HL-60 (cell line): Measurements from ENCODE around the gene SH2B3.
A peak's percentile ranks its signal among the peaks of the same experiment; 100 is the strongest.

Source experiments
- DNase-seq, 2 experiments: peaks; one replicate each; pipeline ENCODE4 v3.0.0-alpha.2; 2010 to 2020; ENCODE audit warnings: low read depth in 1 of 2, low spot score in 1 of 2
- H3K27ac ChIP-seq: fragments of 250-450 bp; sonication (Bioruptor Pico); replicated peaks from 2 replicates; pipeline ENCODE4 v1.5.1; 2020; ENCODE audit warnings: mild to moderate bottlenecking, moderate library complexity
- H3K27me3 ChIP-seq: fragments of 250-450 bp; sonication (Bioruptor Pico); 2 replicates; pipeline ENCODE4 v1.5.1; 2021; ENCODE audit warnings: mild to moderate bottlenecking, moderate library complexity; ENCODE audit not compliant: insufficient read depth, poor library complexity, severe bottlenecking
- H3K4me3 ChIP-seq: replicated peaks from 2 replicates; pipeline ENCODE4 v1.5.1; 2011; ENCODE audit warnings: mild to moderate bottlenecking, control low read depth, low read length; ENCODE audit not compliant: insufficient read depth
- CTCF ChIP-seq: IDR thresholded peaks from one replicate; pipeline ENCODE4 v1.5.1; 2011; ENCODE audit warnings: low read length, control low read depth, inconsistent platforms; ENCODE audit not compliant: insufficient read depth
- GABPA ChIP-seq: IDR thresholded peaks from 2 replicates; pipeline ENCODE4 v1.6.1; 2012; ENCODE audit warnings: low read depth
- POLR2AphosphoS5 ChIP-seq: IDR thresholded peaks from 2 replicates; pipeline ENCODE4 v1.6.1; 2012; ENCODE audit warnings: low read depth
- REST ChIP-seq: IDR thresholded peaks from 2 replicates; pipeline ENCODE4 v1.6.1; 2012; ENCODE audit warnings: low read depth; ENCODE audit not compliant: insufficient replicate concordance
- SPI1 ChIP-seq: IDR thresholded peaks from 2 replicates; pipeline ENCODE4 v1.6.1; 2012; ENCODE audit warnings: low read depth, mild to moderate bottlenecking, borderline replicate concordance

SH2B3 gene

GRCh38 chr12:111451649-111452129 lies 46.0 kb downstream of the SH2B3 start:
- Histone ChIP-seq H3K4me3 (no peak overlapping the region), H3K27ac (no peak overlapping the region), H3K27me3 (no peaks in the 10 kb centered on the region)
- TF ChIP-seq CTCF: peak; percentile 43
- TF ChIP-seq GABPA: no peak
- peak in 1 of 2 experiments; percentile 49 for DNase-seq

- no peak overlapping the region for H3K4me3 ChIP-seq
- H3K27me3 ChIP-seq: no peaks in the 10 kb centered on the region
- no peak for DNase-seq
- no peak overlapping the region for H3K27ac ChIP-seq
- TF ChIP-seq REST (no peak), SPI1 (no peak), GABPA (no peak), POLR2AphosphoS5 (no peak), CTCF (no peak)
Measured at GRCh38 chr12:111453071-111453989, 47.6 kb downstream of the SH2B3 start.

- no peak for TF ChIP-seq POLR2AphosphoS5
- H3K4me3 ChIP-seq: no peak overlapping the region
- no peak overlapping the region for H3K27ac ChIP-seq
- DNase-seq: no peak
- no peaks in the 10 kb centered on the region for H3K27me3 ChIP-seq
Measured at GRCh38 chr12:111454311-111454710, 48.6 kb downstream of the SH2B3 start.

GRCh38 chr12:111454716-111455447 lies 49.2 kb downstream of the SH2B3 start:
- Histone ChIP-seq H3K4me3 (no peak overlapping the region), H3K27me3 (no peaks in the 10 kb centered on the region), H3K27ac (no peak overlapping the region)
- TF ChIP-seq SPI1 (no peak), CTCF (no peak), GABPA (no peak), REST (no peak), POLR2AphosphoS5 (no peak)
- no peak for DNase-seq
